GM12878 (cell line): ENCODE results near the gene CCNY. TPM values are rescaled to one million over a fixed set of nuclear protein-coding genes. Genes with fewer than 3 reads are reported as not detected.

Experiments used
- ATAC-seq: fragments of 200-7000 bp; cut with Tn5 transposase; 3 replicates; pipeline ENCODE4 v1.9.1; 2020; ENCODE audit warnings: mild to moderate bottlenecking, moderate library complexity
- BruUV-seq: library from RNA; stranded (reverse); fragments of 400-500 nt; replicated peaks from 2 replicates; lab custom pipeline; 2021; lab: Mats Ljungman, UMichigan
- CTCF ChIA-PET: fragments of 300-600 bp; sonication (Branson Sonifier 250); formaldehyde crosslinking; extraction: SDS; loops from one replicate; lab custom pipeline; 2021; ENCODE audit warnings: inconsistent platforms; lab: Yijun Ruan, JAX
- POLR2A ChIA-PET: fragments of 350-600 bp; formaldehyde crosslinking; extraction: SDS; loops from one replicate; lab custom pipeline; 2021; ENCODE audit warnings: inconsistent platforms; lab: Charles Lee
- RAD21 ChIA-PET: fragments of 300-600 bp; sonication (Branson Sonifier 250); formaldehyde crosslinking; loops from one replicate; lab custom pipeline; 2023; ENCODE audit warnings: antibody characterized with exemption; ENCODE audit not compliant: unreplicated experiment; lab: Charles Lee
- SMC1A ChIA-PET: fragments of 300-600 bp; sonication (Branson Sonifier 250); formaldehyde crosslinking; loops from one replicate; lab custom pipeline; 2023; ENCODE audit not compliant: unreplicated experiment, uncharacterized antibody; lab: Charles Lee
- DNase-seq: peaks from one replicate; pipeline ENCODE4 v3.0.0-alpha.2; 2011; ENCODE audit warnings: low read depth, low spot score
- FAIRE-seq: peaks from 3 replicates; lab custom pipeline; 2011; peaks lifted over from hg19 to GRCh38; lab: Jason Lieb, UNC
- H2AFZ ChIP-seq: 2 replicates; pipeline ENCODE4 v1.6.0; 2011; ENCODE audit warnings: low read depth, low read length, control low read depth; ENCODE audit not compliant: control insufficient read depth
- H3K27ac ChIP-seq: 2 replicates; pipeline ENCODE4 v1.5.1; 2011; ENCODE audit warnings: control low read depth; ENCODE audit not compliant: control insufficient read depth, insufficient read depth
- H3K27me3 ChIP-seq, 2 experiments: replicated peaks in 1 of 2; 2 replicates each; pipeline versions ENCODE4 v1.6.0 to v1.6.1; 2011; ENCODE audit warnings: low read length in 1 of 2; ENCODE audit not compliant: control insufficient read depth in 2 of 2, insufficient read depth in 2 of 2
- H3K36me3 ChIP-seq, 2 experiments: 2 replicates each; pipeline ENCODE4 v1.5.1; 2011; ENCODE audit warnings: low read length in 1 of 2; ENCODE audit not compliant: control insufficient read depth in 2 of 2, insufficient read depth in 2 of 2
- H3K4me1 ChIP-seq: 2 replicates; pipeline ENCODE4 v1.6.1; 2011; ENCODE audit warnings: mild to moderate bottlenecking, low read length, moderate library complexity, mixed read lengths; ENCODE audit not compliant: control insufficient read depth, insufficient read depth
- H3K4me2 ChIP-seq: 2 replicates; pipeline ENCODE4 v1.6.0; 2011; ENCODE audit warnings: control low read depth; ENCODE audit not compliant: control insufficient read depth, insufficient read depth
- H3K4me3 ChIP-seq: fragments of 200-600 bp; sonication (generic); 2 replicates; pipeline ENCODE4 v1.5.1; 2016
- H3K79me2 ChIP-seq: 2 replicates; pipeline ENCODE4 v1.6.0; 2011; ENCODE audit warnings: low read length; ENCODE audit not compliant: control insufficient read depth, insufficient read depth
- H3K9ac ChIP-seq: 2 replicates; pipeline ENCODE4 v1.8.0; 2011; ENCODE audit warnings: low read length, control low read depth, mixed read lengths; ENCODE audit not compliant: control insufficient read depth, insufficient read depth
- H3K9me3 ChIP-seq: replicated peaks from 3 replicates; pipeline ENCODE4 v1.5.1; 2011; ENCODE audit warnings: mild to moderate bottlenecking, low read length; ENCODE audit not compliant: control insufficient read depth, insufficient read depth
- H4K20me1 ChIP-seq: 2 replicates; pipeline ENCODE4 v1.6.0; 2011; ENCODE audit not compliant: control insufficient read depth, insufficient read depth
- ATF7 ChIP-seq: fragments of 450-650 bp; IDR thresholded peaks from 2 replicates; pipeline ENCODE4 v1.6.1; 2016; ENCODE audit warnings: low read depth, mild to moderate bottlenecking
- CREB1 ChIP-seq: IDR thresholded peaks from 2 replicates; pipeline ENCODE4 v1.6.1; 2012; ENCODE audit warnings: low read depth, mild to moderate bottlenecking, inconsistent platforms
- IKZF2 ChIP-seq, 2 experiments: fragments of 450-650 bp; IDR thresholded peaks; 2 replicates each; pipeline ENCODE4 v1.6.1; 2017; ENCODE audit warnings: mild to moderate bottlenecking in 2 of 2, moderate library complexity in 2 of 2
- NKRF ChIP-seq: fragments of 450-650 bp; conservative IDR thresholded peaks from 2 replicates; pipeline ENCODE4 v1.6.1; 2017; ENCODE audit warnings: mild to moderate bottlenecking, moderate library complexity
- PAX8 ChIP-seq: fragments of 450-650 bp; IDR thresholded peaks from 2 replicates; pipeline ENCODE4 v1.6.1; 2017; ENCODE audit warnings: mild to moderate bottlenecking, moderate library complexity
- SMAD5 ChIP-seq: IDR thresholded peaks from 2 replicates; pipeline ENCODE4 v1.6.1; 2016; ENCODE audit warnings: antibody characterized with exemption, low read depth
- TARDBP ChIP-seq: IDR thresholded peaks from 2 replicates; pipeline ENCODE4 v1.6.1; 2016; ENCODE audit warnings: borderline replicate concordance
- ZNF207 ChIP-seq: fragments of 450-650 bp; IDR thresholded peaks from 2 replicates; pipeline ENCODE4 v1.6.1; 2014; ENCODE audit warnings: antibody characterized with exemption, mild to moderate bottlenecking, borderline replicate concordance
- WGBS: methylation state at CpG from one replicate; pipeline ENCODE4 v1.1.6; 2016; ENCODE audit warnings: low lambda C conversion rate; ENCODE audit not compliant: insufficient replicate concordance, insufficient coverage; ENCODE audit errors: missing lambda C conversion rate; 5-methylcytosine and 5-hydroxymethylcytosine counted together
- in situ Hi-C: fragments of 300-500 bp; cut with MboI; formaldehyde crosslinking; loops from 9 replicates; pipeline ENCODE4 v1.14.3; 2018; ENCODE audit warnings: mixed read lengths
- intact Hi-C: fragments of 100-400 bp; cut with micrococcal nuclease; formaldehyde crosslinking; loops from one replicate; pipeline ENCODE4 v1.14.2; 2022; ENCODE audit not compliant: unreplicated experiment
- polyA plus RNA-seq, 11 experiments: library from polyadenylated mRNA; depleted of rRNA in 4 of 11; unstranded in 6 of 11; stranded (reverse) in 5 of 11; fragments of >200 nt; fragmentation: Nextera tagmentation in 4 of 11; fragmentation: Illumina TruSeq in 1 of 11; extraction: Ambion mirVana in 4 of 11; extraction: Trizol in 1 of 11; gene quantifications; 1 replicate in 1 of 11; 2 replicates in 10 of 11; pipeline versions ENCODE4 v1.2.1 to v1.2.3, GENCODE V29; 2011 to 2016; ENCODE audit warnings: inconsistent platforms in 2 of 11, missing spikeins in 2 of 11, low read depth in 1 of 11
- total RNA-seq, 4 experiments: library from RNA; depleted of rRNA in 3 of 4; stranded (reverse); fragments of >200 nt in 3 of 4; fragmentation: Illumina TruSeq in 1 of 4; extraction: Trizol in 1 of 4; gene quantifications; 2 replicates each; pipeline versions ENCODE4 v1.2.1 to v1.2.3, GENCODE V29; 2013 to 2021

Gene CCNY
- total and polyA plus RNA-seq, 10 of the 15 experiments (the other 5 are each of a cell fraction or from before 2014, with no cell fraction given) = 3.6 to 50.0 (median 26.1) TPM

GRCh38 chr10:35487336-35488034, 151.2 kb downstream of the CCNY start:
- FAIRE-seq (no peak), DNase-seq (no peak), ATAC-seq (no peak)
- no peaks in the 10 kb centered on the region for H3K79me2 ChIP-seq
- BruUV-seq = no TSS peak
- CTCF ChIA-PET = no interaction called here
- 82% methylated on average over 5 of the region's 5 CpGs for WGBS
- H3K9me3 ChIP-seq = no peaks in the 10 kb centered on the region
- no peaks in the 10 kb centered on the region for H3K27me3 ChIP-seq
- POLR2A ChIA-PET = no interaction called here
- in situ Hi-C loops (no loop called here), intact Hi-C loops (no loop called here)
- H3K4me1 ChIP-seq = no peaks in the 10 kb centered on the region
- RAD21 ChIA-PET = no interaction called here
- H2AFZ ChIP-seq = no peak overlapping the region
- H3K27ac ChIP-seq = no peak overlapping the region
- no peak overlapping the region for H3K9ac ChIP-seq
- no peak overlapping the region for H3K4me2 ChIP-seq
- no peaks in the 10 kb centered on the region for H4K20me1 ChIP-seq
- no peak for TF ChIP-seq ZNF207
- no peak for TF ChIP-seq SMAD5
- no peak for TF ChIP-seq PAX8
- TF ChIP-seq CREB1 = no peak
- no peak for TF ChIP-seq TARDBP
- no peak for TF ChIP-seq IKZF2 (IDR thresholded peaks at IDR 0.05)
- no peak for TF ChIP-seq ATF7
- TF ChIP-seq NKRF = no peak
- SMC1A ChIA-PET = no interaction called here
- H3K36me3 ChIP-seq = peaks cover 0 to 1% of the 10 kb centered on the region in 2 experiments; a peak in 3 of 4 replicates
- H3K4me3 ChIP-seq = no peak overlapping the region
